Neural crest cell (in vitro differentiated cells): ENCODE measurements around the gene PHGDH. TPM values are rescaled to one million over a fixed set of nuclear protein-coding genes. Genes with fewer than 3 reads are reported as not detected.

Experiments used
- DNase-seq: peaks from one replicate; pipeline ENCODE4 v3.0.0; 2021; ENCODE audit warnings: low read depth, mixed read lengths, low spot score
- H3K27ac Mint-ChIP-seq: one replicate; pipeline ENCODE4 v1.8.0; 2021; ENCODE audit warnings: mild to moderate bottlenecking, mixed read lengths; ENCODE audit not compliant: unreplicated experiment
- H3K27me3 Mint-ChIP-seq: 2 replicates; pipeline ENCODE4 v1.8.0; 2021; ENCODE audit warnings: low read depth, mild to moderate bottlenecking, mixed read lengths
- H3K36me3 Mint-ChIP-seq: 2 replicates; pipeline ENCODE4 v1.8.0; 2021; ENCODE audit warnings: low read depth, mild to moderate bottlenecking, mixed read lengths
- H3K4me1 Mint-ChIP-seq: 2 replicates; pipeline ENCODE4 v1.8.0; 2021; ENCODE audit warnings: mixed read lengths
- H3K4me3 Mint-ChIP-seq: one replicate; pipeline ENCODE4 v1.8.0; 2021; ENCODE audit warnings: mild to moderate bottlenecking, mixed read lengths
- H3K9me3 Mint-ChIP-seq: 2 replicates; pipeline ENCODE4 v1.8.0; 2021; ENCODE audit warnings: mixed read lengths
- total RNA-seq: library from RNA; stranded (reverse); gene quantifications from 2 replicates; pipeline ENCODE4 v1.2.1, GENCODE V29; 2021
- TF ChIP-seq, protein P1 (sequence below): fragments of 200-600 bp; sonication (generic); conservative IDR thresholded peaks from 2 replicates; pipeline ENCODE4 v1.5.0; 2021; ENCODE audit warnings: antibody characterized with exemption, mild to moderate bottlenecking

Gene PHGDH
- total RNA-seq, 1 donor from 2014 or later, result 365 TPM

DNA sequence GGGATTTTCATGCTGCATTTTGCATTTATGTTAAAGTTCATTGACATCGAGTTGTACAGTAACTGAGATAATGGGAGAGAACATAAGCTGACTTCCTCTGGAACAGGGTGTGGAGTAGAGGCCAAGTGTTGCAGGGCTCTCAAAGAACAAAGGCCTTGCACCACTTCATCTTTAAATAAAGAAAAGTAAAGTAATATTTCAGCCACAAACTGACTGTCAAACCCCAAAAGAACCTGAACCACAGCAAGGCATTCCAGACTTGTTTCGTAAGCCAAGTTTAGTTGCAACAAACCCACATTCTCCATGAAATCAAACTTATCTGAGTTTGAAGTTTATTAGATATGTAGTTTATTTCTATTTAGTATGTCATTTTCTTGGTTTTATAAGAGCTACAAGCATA lies 76.0 kb downstream of the PHGDH start:
- Mint-ChIP-seq H3K4me1 (peaks cover 11% of the 10 kb centered on the region), H3K27me3 (no peaks in the 10 kb centered on the region)

DNA sequence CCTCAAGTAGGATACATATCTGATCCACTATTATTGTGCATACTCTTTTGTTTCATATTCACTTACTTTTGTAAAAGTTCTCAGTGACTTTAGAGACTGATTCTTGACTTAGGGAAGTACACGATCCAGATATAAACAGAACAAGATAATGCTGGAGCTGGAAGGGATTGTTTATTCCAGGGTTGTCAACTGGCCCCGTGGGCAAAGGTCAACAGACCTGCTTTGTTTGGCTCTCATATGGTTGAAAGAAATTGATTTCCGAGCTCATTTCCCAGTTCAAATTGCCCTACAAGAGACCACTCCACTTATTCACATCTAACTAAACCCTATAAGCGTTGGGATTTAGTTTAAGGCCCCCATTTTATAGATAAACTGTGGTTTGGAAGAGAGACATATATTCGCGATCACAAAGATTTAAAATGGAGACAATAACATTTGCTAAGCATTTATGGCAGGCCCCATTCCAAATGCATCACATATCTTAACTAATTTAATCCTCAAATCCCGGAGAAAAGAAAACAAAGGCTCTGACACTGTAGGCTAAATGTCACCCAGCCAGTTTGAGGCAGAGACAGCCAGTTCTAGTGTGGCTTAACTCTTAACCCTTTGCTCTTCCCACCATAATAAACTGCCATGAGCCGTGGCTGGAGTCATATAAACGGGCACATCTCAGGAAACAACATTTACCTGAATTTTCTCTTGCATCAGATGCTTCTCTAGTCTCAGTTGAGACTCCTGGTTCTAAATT lies 78.9 kb downstream of the PHGDH start:
- TF ChIP-seq, protein P1, sequence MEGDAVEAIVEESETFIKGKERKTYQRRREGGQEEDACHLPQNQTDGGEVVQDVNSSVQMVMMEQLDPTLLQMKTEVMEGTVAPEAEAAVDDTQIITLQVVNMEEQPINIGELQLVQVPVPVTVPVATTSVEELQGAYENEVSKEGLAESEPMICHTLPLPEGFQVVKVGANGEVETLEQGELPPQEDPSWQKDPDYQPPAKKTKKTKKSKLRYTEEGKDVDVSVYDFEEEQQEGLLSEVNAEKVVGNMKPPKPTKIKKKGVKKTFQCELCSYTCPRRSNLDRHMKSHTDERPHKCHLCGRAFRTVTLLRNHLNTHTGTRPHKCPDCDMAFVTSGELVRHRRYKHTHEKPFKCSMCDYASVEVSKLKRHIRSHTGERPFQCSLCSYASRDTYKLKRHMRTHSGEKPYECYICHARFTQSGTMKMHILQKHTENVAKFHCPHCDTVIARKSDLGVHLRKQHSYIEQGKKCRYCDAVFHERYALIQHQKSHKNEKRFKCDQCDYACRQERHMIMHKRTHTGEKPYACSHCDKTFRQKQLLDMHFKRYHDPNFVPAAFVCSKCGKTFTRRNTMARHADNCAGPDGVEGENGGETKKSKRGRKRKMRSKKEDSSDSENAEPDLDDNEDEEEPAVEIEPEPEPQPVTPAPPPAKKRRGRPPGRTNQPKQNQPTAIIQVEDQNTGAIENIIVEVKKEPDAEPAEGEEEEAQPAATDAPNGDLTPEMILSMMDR, result no peak
- H3K4me1 Mint-ChIP-seq, result peaks cover 11% of the 10 kb centered on the region
- H3K27ac Mint-ChIP-seq, result peak overlapping the region; percentile 8
- no peaks in the 10 kb centered on the region for H3K9me3 Mint-ChIP-seq
- no peak overlapping the region for H3K4me3 Mint-ChIP-seq
- DNase-seq, result no peak
- no peaks in the 10 kb centered on the region for H3K27me3 Mint-ChIP-seq
- H3K36me3 Mint-ChIP-seq, result no peaks in the 10 kb centered on the region

More for the DNA sequence above, 76.0 kb downstream of the PHGDH start:
- H3K9me3 Mint-ChIP-seq, result no peaks in the 10 kb centered on the region
- TF ChIP-seq, protein P1, result no peak
- no peak overlapping the region for H3K27ac Mint-ChIP-seq
- no peaks in the 10 kb centered on the region for H3K36me3 Mint-ChIP-seq
- DNase-seq, result no peak
- H3K4me3 Mint-ChIP-seq, result no peak overlapping the region

DNA sequence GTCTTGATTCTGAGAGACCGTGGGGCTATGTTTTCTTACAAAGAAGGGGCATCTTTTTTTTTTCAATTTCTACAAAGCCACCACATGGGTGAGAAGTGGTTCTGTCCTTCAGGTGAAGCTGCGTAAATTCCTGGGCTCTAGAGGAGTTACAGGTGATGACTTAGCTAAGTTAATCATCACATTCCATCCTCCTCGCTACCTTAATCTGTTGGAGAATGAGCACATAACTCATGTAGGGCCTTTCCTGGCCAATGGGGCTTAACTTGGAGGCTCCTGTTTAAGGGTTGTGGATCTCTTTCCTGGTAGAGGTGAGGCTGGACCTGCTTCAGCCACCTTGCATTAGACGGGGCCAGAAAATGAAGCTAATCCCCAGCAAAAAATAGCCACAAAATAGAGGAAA lies 79.6 kb downstream of the PHGDH start:
- H3K4me3 Mint-ChIP-seq, result no peak overlapping the region
- H3K4me1 Mint-ChIP-seq, result peaks cover 11% of the 10 kb centered on the region
- no peaks in the 10 kb centered on the region for H3K27me3 Mint-ChIP-seq
- H3K36me3 Mint-ChIP-seq, result no peaks in the 10 kb centered on the region
- TF ChIP-seq, protein P1, result no peak
- H3K9me3 Mint-ChIP-seq, result no peaks in the 10 kb centered on the region
- no peak for DNase-seq
- no peak overlapping the region for H3K27ac Mint-ChIP-seq

Other genes with a start within 250 kb of the PHGDH start
- not detected in 2 replicates for gene HSD3B1, start 204.7 kb upstream of the PHGDH start, total RNA-seq
- 18.6 and 19.5 TPM in 2 replicates for gene ZNF697, start 63.7 kb upstream of the PHGDH start, total RNA-seq
- not detected in 2 replicates for gene HMGCS2, start 57.0 kb downstream of the PHGDH start, total RNA-seq
- gene REG4, start 99.5 kb downstream of the PHGDH start, total RNA-seq, result not detected in 2 replicates
- gene ADAM30, start 184.6 kb downstream of the PHGDH start, total RNA-seq, result not detected in 2 replicates